Measurements from ENCODE around the gene THSD8.

DNA sequence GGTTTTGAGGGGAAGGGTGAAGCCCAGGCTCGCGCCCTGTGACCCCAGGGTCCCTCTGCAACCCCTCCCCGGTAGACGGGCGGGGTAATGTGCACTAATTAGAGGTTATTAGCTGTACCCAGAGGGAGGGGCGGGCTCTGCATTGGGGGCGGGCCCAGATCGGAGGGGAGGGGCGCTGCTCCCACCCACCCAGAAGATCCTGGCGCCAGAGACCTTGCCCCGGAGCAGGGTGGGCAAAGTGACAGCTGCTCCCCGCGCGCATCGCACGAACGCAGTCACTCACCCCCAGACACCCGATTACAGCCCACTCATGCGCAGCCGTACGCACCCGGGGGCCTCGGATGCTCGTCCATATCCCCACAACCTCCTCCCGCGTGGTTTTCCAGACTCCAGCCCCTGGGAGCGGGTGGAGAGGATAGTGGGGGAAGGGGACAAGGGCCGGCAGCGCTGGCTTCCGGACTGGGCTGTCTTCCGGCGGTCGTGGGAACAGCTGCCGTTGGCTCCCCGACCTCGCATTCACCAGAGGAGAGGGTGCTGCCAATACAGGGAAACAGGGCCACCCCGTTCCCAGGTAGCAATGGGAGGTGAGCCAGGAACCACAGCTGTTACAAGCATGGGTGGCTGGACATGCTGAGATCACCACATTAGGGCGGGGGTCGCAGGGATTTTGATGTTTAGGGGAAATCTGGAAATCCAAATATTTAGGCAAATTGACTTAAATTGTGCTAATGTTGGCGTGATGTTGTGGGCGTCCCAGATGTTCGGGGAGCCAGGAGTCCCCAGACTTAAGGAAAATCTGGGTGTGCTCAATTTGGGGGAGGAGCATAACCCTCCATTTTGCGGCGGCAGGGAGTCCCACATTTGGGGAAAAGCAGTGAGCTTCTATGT is 23.6 kb upstream of the THSD8 start:
- TF ChIP-seq ZNF777 (tag by site-specific recombination; IDR thresholded peaks at IDR 0.05; ENCODE audit: borderline replicate concordance) (no peak), ZNF37A (tag by site-specific recombination; IDR thresholded peaks at IDR 0.05) (no peak), ZNF311 (tag by site-specific recombination; IDR thresholded peaks at IDR 0.05; ENCODE audit: borderline replicate concordance) (no peak), ZNF768 (tag by site-specific recombination; IDR thresholded peaks at IDR 0.05) (no peak), ZXDB (tag by site-specific recombination; IDR thresholded peaks at IDR 0.05) (peak; percentile 60), ZNF324 (tag by site-specific recombination; IDR thresholded peaks at IDR 0.05) (no peak), ZNF133 (tag by site-specific recombination; IDR thresholded peaks at IDR 0.05) (no peak), ZNF24 (tag by site-specific recombination; IDR thresholded peaks at IDR 0.05) (no peak), RBAK (tag by site-specific recombination; IDR thresholded peaks at IDR 0.05) (no peak), ZNF404 (tag by site-specific recombination; IDR thresholded peaks at IDR 0.05) (no peak), ZNF501 (tag by site-specific recombination; IDR thresholded peaks at IDR 0.05) (no peak)
- TF ChIP-seq, protein P1, sequence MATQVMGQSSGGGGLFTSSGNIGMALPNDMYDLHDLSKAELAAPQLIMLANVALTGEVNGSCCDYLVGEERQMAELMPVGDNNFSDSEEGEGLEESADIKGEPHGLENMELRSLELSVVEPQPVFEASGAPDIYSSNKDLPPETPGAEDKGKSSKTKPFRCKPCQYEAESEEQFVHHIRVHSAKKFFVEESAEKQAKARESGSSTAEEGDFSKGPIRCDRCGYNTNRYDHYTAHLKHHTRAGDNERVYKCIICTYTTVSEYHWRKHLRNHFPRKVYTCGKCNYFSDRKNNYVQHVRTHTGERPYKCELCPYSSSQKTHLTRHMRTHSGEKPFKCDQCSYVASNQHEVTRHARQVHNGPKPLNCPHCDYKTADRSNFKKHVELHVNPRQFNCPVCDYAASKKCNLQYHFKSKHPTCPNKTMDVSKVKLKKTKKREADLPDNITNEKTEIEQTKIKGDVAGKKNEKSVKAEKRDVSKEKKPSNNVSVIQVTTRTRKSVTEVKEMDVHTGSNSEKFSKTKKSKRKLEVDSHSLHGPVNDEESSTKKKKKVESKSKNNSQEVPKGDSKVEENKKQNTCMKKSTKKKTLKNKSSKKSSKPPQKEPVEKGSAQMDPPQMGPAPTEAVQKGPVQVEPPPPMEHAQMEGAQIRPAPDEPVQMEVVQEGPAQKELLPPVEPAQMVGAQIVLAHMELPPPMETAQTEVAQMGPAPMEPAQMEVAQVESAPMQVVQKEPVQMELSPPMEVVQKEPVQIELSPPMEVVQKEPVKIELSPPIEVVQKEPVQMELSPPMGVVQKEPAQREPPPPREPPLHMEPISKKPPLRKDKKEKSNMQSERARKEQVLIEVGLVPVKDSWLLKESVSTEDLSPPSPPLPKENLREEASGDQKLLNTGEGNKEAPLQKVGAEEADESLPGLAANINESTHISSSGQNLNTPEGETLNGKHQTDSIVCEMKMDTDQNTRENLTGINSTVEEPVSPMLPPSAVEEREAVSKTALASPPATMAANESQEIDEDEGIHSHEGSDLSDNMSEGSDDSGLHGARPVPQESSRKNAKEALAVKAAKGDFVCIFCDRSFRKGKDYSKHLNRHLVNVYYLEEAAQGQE (tag by site-specific recombination; IDR thresholded peaks at IDR 0.05), result no peak
- TF ChIP-seq, protein P2, sequence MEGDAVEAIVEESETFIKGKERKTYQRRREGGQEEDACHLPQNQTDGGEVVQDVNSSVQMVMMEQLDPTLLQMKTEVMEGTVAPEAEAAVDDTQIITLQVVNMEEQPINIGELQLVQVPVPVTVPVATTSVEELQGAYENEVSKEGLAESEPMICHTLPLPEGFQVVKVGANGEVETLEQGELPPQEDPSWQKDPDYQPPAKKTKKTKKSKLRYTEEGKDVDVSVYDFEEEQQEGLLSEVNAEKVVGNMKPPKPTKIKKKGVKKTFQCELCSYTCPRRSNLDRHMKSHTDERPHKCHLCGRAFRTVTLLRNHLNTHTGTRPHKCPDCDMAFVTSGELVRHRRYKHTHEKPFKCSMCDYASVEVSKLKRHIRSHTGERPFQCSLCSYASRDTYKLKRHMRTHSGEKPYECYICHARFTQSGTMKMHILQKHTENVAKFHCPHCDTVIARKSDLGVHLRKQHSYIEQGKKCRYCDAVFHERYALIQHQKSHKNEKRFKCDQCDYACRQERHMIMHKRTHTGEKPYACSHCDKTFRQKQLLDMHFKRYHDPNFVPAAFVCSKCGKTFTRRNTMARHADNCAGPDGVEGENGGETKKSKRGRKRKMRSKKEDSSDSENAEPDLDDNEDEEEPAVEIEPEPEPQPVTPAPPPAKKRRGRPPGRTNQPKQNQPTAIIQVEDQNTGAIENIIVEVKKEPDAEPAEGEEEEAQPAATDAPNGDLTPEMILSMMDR (tag by site-specific recombination; IDR thresholded peaks at IDR 0.05), result no peak
- TF ChIP-seq, protein P3, sequence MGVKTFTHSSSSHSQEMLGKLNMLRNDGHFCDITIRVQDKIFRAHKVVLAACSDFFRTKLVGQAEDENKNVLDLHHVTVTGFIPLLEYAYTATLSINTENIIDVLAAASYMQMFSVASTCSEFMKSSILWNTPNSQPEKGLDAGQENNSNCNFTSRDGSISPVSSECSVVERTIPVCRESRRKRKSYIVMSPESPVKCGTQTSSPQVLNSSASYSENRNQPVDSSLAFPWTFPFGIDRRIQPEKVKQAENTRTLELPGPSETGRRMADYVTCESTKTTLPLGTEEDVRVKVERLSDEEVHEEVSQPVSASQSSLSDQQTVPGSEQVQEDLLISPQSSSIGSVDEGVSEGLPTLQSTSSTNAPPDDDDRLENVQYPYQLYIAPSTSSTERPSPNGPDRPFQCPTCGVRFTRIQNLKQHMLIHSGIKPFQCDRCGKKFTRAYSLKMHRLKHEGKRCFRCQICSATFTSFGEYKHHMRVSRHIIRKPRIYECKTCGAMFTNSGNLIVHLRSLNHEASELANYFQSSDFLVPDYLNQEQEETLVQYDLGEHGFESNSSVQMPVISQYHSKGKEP (tag by site-specific recombination; IDR thresholded peaks at IDR 0.05), result no peak
